ENCODE results near the gene PPARA. TPM values are rescaled to one million over a fixed set of nuclear protein-coding genes. Genes with fewer than 3 reads are reported as not detected.

Gene PPARA
- total and polyA plus RNA-seq, 2 experiments from 2014 or later = 4.7 to 12.6 TPM

GRCh38 chr22:46121079-46121478 is 29.2 kb upstream of the PPARA start:
- DNase-seq (ENCODE audit: low spot score) = no peak
- no peak for ATAC-seq

GRCh38 chr22:46121523-46122287 is 28.6 kb upstream of the PPARA start:
- Histone ChIP-seq H3K79me2 (replicated peaks; ENCODE audit: insufficient read depth) (no peaks in the 10 kb centered on the region), H3K4me3 (no peak overlapping the region), H3F3A (replicated peaks; ENCODE audit: low read depth) (no peaks in the 10 kb centered on the region), H3K9me2 (ENCODE audit: insufficient read depth) (no peaks in the 10 kb centered on the region), H3K27ac (ENCODE audit: low read depth) (no peak overlapping the region), H2AFZ (no peak overlapping the region), H3K27me3 (ENCODE audit: insufficient read depth) (no peaks in the 10 kb centered on the region), H3K36me3 (ENCODE audit: insufficient read depth) (no peaks in the 10 kb centered on the region), H3K4me1 (ENCODE audit: insufficient read depth) (no peaks in the 10 kb centered on the region), H4K20me1 (replicated peaks; ENCODE audit: insufficient read depth) (no peaks in the 10 kb centered on the region), H3K4me2 (no peak overlapping the region)
- no peak for DNase-seq (ENCODE audit: low spot score)
- peaks cover 9% of the 10 kb centered on the region for H3K27me3 Mint-ChIP-seq (ENCODE audit: insufficient read depth, low read depth, poor library complexity)
- H3K4me1 Mint-ChIP-seq = no peaks in the 10 kb centered on the region
- no peaks in the 10 kb centered on the region for H3K36me3 Mint-ChIP-seq (ENCODE audit: low read depth)
- no peak for ATAC-seq
- no peaks in the 10 kb centered on the region for H3K9me3 Mint-ChIP-seq
- H3K4me3 Mint-ChIP-seq = no peak overlapping the region
- no peak overlapping the region for H3K27ac Mint-ChIP-seq
- TF ChIP-seq CTCF (conservative IDR thresholded peaks at IDR 0.05; ENCODE audit: low read depth in 2 of 2) (no peak), ZNF331 (CRISPR knock-in tag; IDR thresholded peaks at IDR 0.05; ENCODE audit: low read depth) (no peak), STAT1 (IDR thresholded peaks at IDR 0.05; ENCODE audit: unreplicated experiment) (no peak), REST (IDR thresholded peaks at IDR 0.05; ENCODE audit: unreplicated experiment) (no peak), JUNB (IDR thresholded peaks at IDR 0.05; ENCODE audit: unreplicated experiment) (no peak), ZNF462 (CRISPR knock-in tag; IDR thresholded peaks at IDR 0.05) (no peak), EZH2 (IDR thresholded peaks at IDR 0.05; ENCODE audit: low read depth, unreplicated experiment) (no peak)

More at GRCh38 chr22:46121079-46121478, 29.2 kb upstream of the PPARA start:
- Mint-ChIP-seq H3K36me3 (ENCODE audit: low read depth) (no peaks in the 10 kb centered on the region), H3K4me3 (no peak overlapping the region), H3K9me3 (no peaks in the 10 kb centered on the region), H3K27me3 (ENCODE audit: insufficient read depth, low read depth, poor library complexity) (peaks cover 9% of the 10 kb centered on the region), H3K27ac (no peak overlapping the region), H3K4me1 (no peaks in the 10 kb centered on the region)
- H3K36me3 ChIP-seq (ENCODE audit: insufficient read depth) = no peaks in the 10 kb centered on the region
- H2AFZ ChIP-seq = no peak overlapping the region
- no peak overlapping the region for H3K4me2 ChIP-seq
- no peaks in the 10 kb centered on the region for H3K9me2 ChIP-seq (ENCODE audit: insufficient read depth)
- H3K79me2 ChIP-seq (replicated peaks; ENCODE audit: insufficient read depth) = no peaks in the 10 kb centered on the region
- no peaks in the 10 kb centered on the region for H3K4me1 ChIP-seq (ENCODE audit: insufficient read depth)
- H3K27ac ChIP-seq (ENCODE audit: low read depth) = no peak overlapping the region
- no peaks in the 10 kb centered on the region for H3K27me3 ChIP-seq (ENCODE audit: insufficient read depth)
- no peaks in the 10 kb centered on the region for H3F3A ChIP-seq (replicated peaks; ENCODE audit: low read depth)
- H4K20me1 ChIP-seq (replicated peaks; ENCODE audit: insufficient read depth) = no peaks in the 10 kb centered on the region
- TF ChIP-seq CREB1 (CRISPR knock-in tag; IDR thresholded peaks at IDR 0.05; ENCODE audit: low read depth) (no peak), ZNF114 (CRISPR knock-in tag; IDR thresholded peaks at IDR 0.05) (no peak), NANOG (IDR thresholded peaks at IDR 0.05; ENCODE audit: borderline replicate concordance) (no peak), EZH2phosphoT487 (IDR thresholded peaks at IDR 0.05; ENCODE audit: unreplicated experiment) (no peak), JUNB (IDR thresholded peaks at IDR 0.05; ENCODE audit: unreplicated experiment) (no peak), ZNF331 (CRISPR knock-in tag; IDR thresholded peaks at IDR 0.05; ENCODE audit: low read depth) (no peak)
- no peak overlapping the region for H3K4me3 ChIP-seq

Data from GM23338 (cell line).